Esophagus (tissue), 2 donors: ENCODE results near the gene RRH. TPM values are rescaled to one million over a fixed set of nuclear protein-coding genes. Genes with fewer than 3 reads are reported as not detected.
A peak's percentile ranks its signal among the peaks of the same experiment; 100 is the strongest.

Source experiments
- H3K27ac ChIP-seq, 2 donors: one replicate each; pipeline ENCODE4 v1.5.1; 2013; ENCODE audit warnings: low read depth in 2 of 2, mild to moderate bottlenecking in 2 of 2, inconsistent platforms in 1 of 2, low read length in 1 of 2, moderate library complexity in 1 of 2
- H3K27me3 ChIP-seq, 2 donors: one replicate each; pipeline ENCODE4 v1.6.1; 2013; ENCODE audit warnings: low read length in 2 of 2, control low read depth in 1 of 2, mild to moderate bottlenecking in 1 of 2; ENCODE audit not compliant: insufficient read depth in 2 of 2, control insufficient read depth in 1 of 2
- H3K36me3 ChIP-seq, 2 donors: one replicate each; pipeline ENCODE4 v1.6.1; 2013; ENCODE audit warnings: low read length in 1 of 2; ENCODE audit not compliant: control insufficient read depth in 2 of 2, insufficient read depth in 2 of 2
- H3K4me1 ChIP-seq, 2 donors: one replicate each; pipeline ENCODE4 v1.6.1; 2013; ENCODE audit warnings: low read length in 1 of 2; ENCODE audit not compliant: control insufficient read depth in 2 of 2, insufficient read depth in 2 of 2
- H3K4me3 ChIP-seq, 2 donors: one replicate each; pipeline ENCODE4 v1.5.1; 2013; ENCODE audit warnings: low read length in 2 of 2, mild to moderate bottlenecking in 2 of 2, low read depth in 1 of 2, moderate library complexity in 1 of 2
- H3K9me3 ChIP-seq, 2 donors: one replicate each; pipeline ENCODE4 v1.6.1; 2013; ENCODE audit warnings: mild to moderate bottlenecking in 2 of 2, low read depth in 1 of 2, low read length in 1 of 2, moderate library complexity in 1 of 2; ENCODE audit not compliant: control insufficient read depth in 2 of 2, insufficient read depth in 1 of 2
- WGBS, 2 donors: extraction: QIAGEN DNeasy Blood & Tissue Kit; methylation state at CpG; one replicate each; pipeline ENCODE4 v1.1.7; 2013; 5-methylcytosine and 5-hydroxymethylcytosine counted together
- polyA plus RNA-seq, 2 donors: library from polyadenylated mRNA; stranded (reverse); fragments of 200-250 nt; gene quantifications; one replicate each; pipeline ENCODE4 v1.2.3, GENCODE V29; 2013
- donor health status: healthy with polysubstance abuse.
- donor health status: Bipolar disorder and iron deficiency.

RRH gene
- polyA plus RNA-seq, 2 donors: 0.06 to 0.07 TPM

DNA sequence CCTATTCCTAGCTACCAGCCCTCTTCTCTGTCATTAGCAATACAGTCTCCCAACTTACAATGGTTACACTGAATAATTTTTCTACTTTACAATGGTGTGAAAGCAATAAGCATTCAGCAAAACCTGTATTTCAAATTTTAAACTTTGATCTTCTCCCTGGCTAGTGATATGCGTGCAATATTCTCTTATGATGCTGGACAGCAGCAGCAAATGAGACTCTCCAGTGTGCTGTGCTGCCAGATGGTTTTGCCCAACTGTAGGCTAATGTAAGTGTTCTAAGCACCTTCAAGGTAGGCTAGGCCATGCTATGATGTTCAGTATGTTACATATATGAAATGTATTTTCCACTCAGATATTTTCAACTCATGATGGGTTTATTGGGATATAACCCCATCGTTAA, 18.1 kb upstream of the RRH start:
- Histone ChIP-seq H3K36me3 (no peaks in the 10 kb centered on the region), H3K27me3 (no peaks in the 10 kb centered on the region), H3K27ac (no peak overlapping the region), H3K4me1 (no peaks in the 10 kb centered on the region), H3K9me3 (no peaks in the 10 kb centered on the region), H3K4me3 (no peak overlapping the region)
- 85 to 94% methylated on average over 2 of the region's 2 CpGs for WGBS, 2 donors

DNA sequence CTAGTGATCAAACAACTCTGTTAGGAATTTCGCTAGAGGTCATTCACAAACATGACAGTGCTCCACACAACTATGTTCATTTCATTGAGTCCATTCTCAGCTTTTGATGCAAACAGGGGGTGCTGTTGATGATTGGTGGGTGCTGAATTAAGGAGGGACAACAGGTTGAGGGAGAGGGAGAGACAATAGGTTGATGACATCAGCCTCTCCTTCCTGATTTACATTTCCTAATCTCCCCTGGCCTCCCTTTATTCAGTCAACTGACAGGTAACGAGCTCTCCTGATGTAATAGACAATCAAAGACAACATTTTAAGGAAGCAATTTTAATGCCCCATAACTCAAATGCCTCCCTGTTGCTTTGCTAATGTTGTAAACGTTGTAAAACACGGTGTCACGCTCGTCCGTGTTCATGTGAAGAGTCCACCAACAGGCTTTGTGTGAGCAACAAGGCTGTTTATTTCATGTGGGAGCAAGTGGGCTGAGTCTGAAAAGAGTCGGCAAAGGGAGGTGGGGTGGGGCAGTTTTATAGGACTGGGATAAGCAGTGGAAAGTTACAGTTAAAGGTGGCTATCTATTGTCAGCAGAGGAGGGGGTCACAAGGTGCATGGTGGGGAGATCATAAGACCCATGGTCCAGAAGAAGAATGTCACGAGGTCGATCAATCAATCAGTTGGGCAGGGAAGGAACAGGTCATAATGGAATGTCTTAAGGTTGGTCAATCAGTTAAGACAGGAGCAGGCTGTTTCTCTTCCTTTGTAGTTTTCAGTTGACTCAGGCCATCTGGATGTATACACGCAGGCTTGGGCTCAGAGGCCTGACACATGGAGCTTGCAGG, 17.0 kb upstream of the RRH start:
- 69% methylated on average over 11 of the region's 11 CpGs for WGBS, 2 donors
- no peak overlapping the region for H3K27ac ChIP-seq
- no peaks in the 10 kb centered on the region for H3K27me3 ChIP-seq
- H3K36me3 ChIP-seq: no peaks in the 10 kb centered on the region
- no peaks in the 10 kb centered on the region for H3K4me1 ChIP-seq
- H3K4me3 ChIP-seq: no peak overlapping the region
- no peaks in the 10 kb centered on the region for H3K9me3 ChIP-seq

DNA sequence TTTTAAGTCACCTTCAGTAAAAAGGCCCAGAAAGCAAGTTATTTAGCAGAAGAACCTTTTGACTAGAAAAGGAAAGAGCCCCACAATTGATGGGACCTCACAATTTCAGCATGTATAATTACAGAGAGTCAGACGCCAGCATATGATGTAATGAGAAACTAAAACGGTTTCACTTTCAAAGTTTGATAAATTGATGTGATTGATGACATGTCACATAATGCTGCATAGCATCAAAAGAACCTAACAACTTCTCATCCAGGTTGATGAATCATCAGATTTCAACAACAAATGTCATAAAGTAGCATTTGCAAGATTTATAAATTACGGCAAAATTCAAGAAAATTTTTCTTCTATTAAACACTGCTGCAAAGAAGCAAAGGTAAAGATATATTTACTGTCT, 16.1 kb upstream of the RRH start:
- Histone ChIP-seq H3K36me3 (no peaks in the 10 kb centered on the region), H3K27ac (no peak overlapping the region), H3K27me3 (no peaks in the 10 kb centered on the region), H3K4me1 (no peaks in the 10 kb centered on the region), H3K9me3 (no peaks in the 10 kb centered on the region), H3K4me3 (no peak overlapping the region)
- WGBS, 2 donors: 38 to 42% methylated on average over 3 of the region's 3 CpGs

DNA sequence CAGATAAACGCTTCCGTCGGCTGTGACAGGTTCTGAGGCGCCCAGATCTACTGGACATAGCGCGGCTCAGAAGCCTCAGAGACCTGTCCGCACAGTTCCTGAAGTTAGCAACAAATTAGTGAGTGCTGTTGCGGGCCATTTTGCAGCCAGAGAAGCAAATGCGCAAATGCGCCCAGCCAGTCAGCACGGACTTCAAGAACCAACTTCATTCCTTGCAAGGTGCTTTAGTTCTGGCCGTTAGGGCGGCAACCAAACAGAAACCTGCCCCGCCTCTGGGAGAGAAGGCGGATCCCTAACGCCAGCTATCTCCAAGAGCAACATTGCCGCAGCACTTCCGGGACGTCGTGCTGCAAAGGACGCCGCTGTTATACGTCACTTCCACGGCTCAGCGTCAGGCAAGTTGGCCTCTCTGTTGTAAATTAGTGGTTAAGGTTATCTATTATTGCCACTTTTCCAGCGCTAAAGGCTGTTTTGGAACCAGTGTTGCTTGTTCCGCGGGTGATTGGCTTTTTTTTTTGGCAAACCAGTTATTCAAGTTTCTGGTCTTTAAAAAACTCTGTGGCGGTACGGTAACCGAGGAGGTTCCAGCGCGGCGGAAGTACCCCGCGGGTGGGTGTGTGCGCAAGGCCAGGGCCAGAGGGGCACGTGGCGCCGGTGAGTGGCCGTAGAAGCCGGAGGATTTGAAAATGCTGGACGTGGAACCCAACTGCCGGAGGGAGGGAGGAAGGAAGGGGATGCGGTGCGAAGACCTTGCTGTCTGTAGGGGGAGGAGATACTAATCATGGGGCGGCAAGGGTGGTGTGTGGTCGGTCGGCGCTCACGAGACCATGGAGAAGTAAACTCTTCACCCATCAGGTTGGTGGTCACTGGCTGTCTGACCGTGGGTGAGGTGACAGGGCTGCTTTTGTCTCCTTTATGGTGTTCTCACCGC, 12.4 kb upstream of the RRH start, which contains the start of gene GAR1:
TSS of gene GAR1 (plus strand) at position 612 of the 931 bp plus-strand sequence. CDS start 403 bp downstream, outside the sequence.
- H3K36me3 ChIP-seq: peaks cover 0 to 2% of the 10 kb centered on the region in 2 donors
- H3K4me3 ChIP-seq: peak within 1 kb of the TSS; percentile 74 to 79
- peak within 1 kb of the TSS; percentile 91 to 95 for H3K27ac ChIP-seq
- H3K9me3 ChIP-seq: no peaks in the 10 kb centered on the region
- 0% methylated on average over 53 of the region's 53 CpGs for WGBS, 2 donors
- no peaks in the 10 kb centered on the region for H3K4me1 ChIP-seq
- H3K27me3 ChIP-seq: no peaks in the 10 kb centered on the region

DNA sequence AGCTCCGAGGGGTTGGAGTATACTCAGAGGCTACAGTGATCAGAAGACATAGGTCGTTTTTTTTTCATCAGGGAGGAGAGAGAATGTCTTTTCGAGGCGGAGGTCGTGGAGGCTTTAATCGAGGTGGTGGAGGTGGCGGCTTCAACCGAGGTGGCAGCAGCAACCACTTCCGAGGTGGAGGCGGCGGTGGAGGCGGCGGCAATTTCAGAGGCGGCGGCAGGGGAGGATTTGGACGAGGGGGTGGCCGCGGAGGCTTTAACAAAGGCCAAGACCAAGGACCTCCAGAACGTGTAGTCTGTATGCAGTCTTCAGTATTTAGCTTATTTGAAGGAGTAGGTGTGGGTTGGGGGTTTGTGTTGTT, 11.7 kb upstream of the RRH start:
- peak overlapping the region; percentile 74 to 79 for H3K4me3 ChIP-seq
- peak overlapping the region; percentile 91 to 95 for H3K27ac ChIP-seq
- H3K9me3 ChIP-seq: no peaks in the 10 kb centered on the region
- H3K36me3 ChIP-seq: peaks cover 0 to 2% of the 10 kb centered on the region in 2 donors
- WGBS, 2 donors: 0 to 1% methylated on average over 19 of the region's 19 CpGs
- no peaks in the 10 kb centered on the region for H3K4me1 ChIP-seq
- no peaks in the 10 kb centered on the region for H3K27me3 ChIP-seq

DNA sequence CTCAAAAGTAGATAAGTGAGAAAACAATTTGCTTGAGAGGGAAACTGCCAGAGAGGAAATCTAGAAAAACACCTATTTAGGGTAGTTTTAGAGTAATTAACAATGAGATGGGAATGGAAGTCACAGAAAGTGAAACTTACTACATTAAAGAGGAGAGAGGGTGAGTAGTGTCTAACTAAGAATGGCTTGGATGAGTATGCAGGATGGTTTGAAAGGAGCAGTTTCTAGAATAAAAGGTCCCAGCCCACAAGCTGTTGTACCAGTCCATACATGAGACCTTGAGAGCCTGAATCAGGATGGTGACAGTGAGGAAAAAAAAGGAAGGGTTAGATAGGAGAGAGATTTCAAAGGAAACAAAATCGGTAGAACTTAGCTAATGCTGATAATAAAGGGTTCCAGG, 10.9 kb upstream of the RRH start:
- Histone ChIP-seq H3K36me3 (peaks cover 0 to 2% of the 10 kb centered on the region in 2 donors), H3K27ac (no peak overlapping the region), H3K9me3 (no peaks in the 10 kb centered on the region), H3K4me1 (no peaks in the 10 kb centered on the region), H3K27me3 (no peaks in the 10 kb centered on the region), H3K4me3 (peak overlapping the region in 1 of 2 donors; percentile 79)
- 61 to 73% methylated on average over 1 of the region's 1 CpG for WGBS, 2 donors

DNA sequence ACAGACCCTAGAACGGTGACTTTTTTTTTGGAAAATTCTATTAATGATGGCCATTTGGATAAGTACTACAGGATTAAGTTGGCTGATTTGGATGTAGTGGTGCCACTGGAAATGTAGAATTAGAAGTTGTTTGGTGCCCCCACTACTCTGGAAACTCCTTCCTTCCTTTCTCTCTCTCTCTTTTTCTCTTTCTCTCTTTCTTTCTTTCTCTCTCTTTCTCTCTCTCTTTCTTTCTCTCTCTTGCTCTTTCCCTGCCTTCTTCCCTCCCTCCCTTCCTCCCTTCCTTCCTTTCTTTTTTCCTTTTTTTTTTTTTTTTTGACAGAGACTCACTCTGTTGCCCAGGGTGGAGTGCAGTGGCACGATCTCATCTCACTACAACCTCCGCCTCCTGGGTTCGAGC, 9.5 kb upstream of the RRH start:
- H3K27me3 ChIP-seq: no peaks in the 10 kb centered on the region
- H3K4me1 ChIP-seq: no peaks in the 10 kb centered on the region
- H3K36me3 ChIP-seq: peaks cover 3 to 7% of the 10 kb centered on the region in 2 donors
- 95 to 98% methylated on average over 4 of the region's 4 CpGs for WGBS, 2 donors
- H3K4me3 ChIP-seq: no peak overlapping the region
- H3K9me3 ChIP-seq: no peaks in the 10 kb centered on the region
- H3K27ac ChIP-seq: no peak overlapping the region

DNA sequence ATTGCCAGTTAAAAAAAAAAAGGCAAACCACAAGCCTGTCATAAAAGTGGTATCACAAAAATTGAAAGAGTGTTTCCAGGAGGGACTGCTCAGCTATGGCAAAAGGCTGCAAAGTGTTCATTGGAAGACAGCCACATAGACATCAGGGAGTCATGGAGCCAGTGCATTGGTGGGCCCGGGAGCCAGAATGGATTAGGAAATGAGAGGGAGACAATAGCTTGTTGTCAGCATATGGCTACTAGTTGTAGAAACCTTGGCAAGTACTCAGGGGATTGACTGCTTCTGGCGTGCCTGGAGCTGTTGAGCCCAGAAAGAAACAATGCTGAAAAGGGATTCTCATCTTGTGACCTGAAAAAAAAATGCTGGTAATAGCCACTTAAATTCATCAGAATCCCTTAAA, 7.2 kb upstream of the RRH start:
- peaks cover 3 to 7% of the 10 kb centered on the region in 2 donors for H3K36me3 ChIP-seq

DNA sequence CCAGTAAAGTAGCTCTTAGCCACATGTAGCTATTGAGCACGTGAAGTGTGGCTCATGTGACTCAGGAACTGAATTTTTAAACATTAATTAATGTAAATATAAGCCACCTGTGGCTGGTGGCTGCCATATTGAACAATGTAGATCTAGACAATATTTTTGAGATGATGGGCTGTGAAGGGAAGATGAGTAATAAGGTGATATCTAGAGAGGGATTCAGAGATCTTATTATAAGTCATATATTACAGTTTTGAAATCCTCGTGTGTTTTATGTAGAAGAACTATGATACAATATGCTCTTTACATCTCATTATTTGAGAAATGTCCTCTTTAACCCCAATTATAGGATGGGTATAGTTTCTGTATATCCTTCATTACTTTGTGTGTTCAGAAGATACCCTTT, 6.6 kb upstream of the RRH start:
- no peak overlapping the region for H3K27ac ChIP-seq
- no peak overlapping the region for H3K4me3 ChIP-seq
- peaks cover 3 to 7% of the 10 kb centered on the region in 2 donors for H3K36me3 ChIP-seq
- no peaks in the 10 kb centered on the region for H3K9me3 ChIP-seq
- 63 to 65% methylated on average over 2 of the region's 2 CpGs for WGBS, 2 donors
- H3K4me1 ChIP-seq: no peaks in the 10 kb centered on the region
- no peaks in the 10 kb centered on the region for H3K27me3 ChIP-seq

More for the DNA sequence above, 7.2 kb upstream of the RRH start:
- Histone ChIP-seq H3K4me3 (no peak overlapping the region), H3K9me3 (no peaks in the 10 kb centered on the region), H3K27ac (no peak overlapping the region), H3K27me3 (no peaks in the 10 kb centered on the region), H3K4me1 (no peaks in the 10 kb centered on the region)
- 43 to 64% methylated on average over 2 of the region's 2 CpGs for WGBS, 2 donors
